ENCODE measurements around the gene FBLN7.

DNA sequence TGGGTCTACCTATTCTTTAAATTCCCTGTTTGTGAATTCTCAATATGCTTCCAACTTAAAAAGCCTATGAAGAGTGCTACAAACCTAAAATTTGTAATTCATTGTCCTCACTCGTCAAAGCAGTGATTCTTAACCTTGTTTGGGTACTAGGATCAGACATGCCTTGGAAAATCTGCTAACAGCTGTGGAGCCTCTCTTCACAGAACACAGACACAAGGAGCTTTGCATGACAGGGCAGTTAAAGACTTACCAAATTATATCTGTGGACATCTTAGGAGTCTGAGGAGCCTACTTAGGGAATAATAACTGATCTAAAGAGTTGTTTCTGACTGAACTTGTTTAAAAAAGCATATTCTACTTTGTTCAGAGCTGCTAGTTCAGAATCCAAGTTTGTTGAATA lies 45.0 kb upstream of the FBLN7 start:
- no peak for TF ChIP-seq EZH2 (IDR thresholded peaks at IDR 0.05; ENCODE audit: insufficient read depth, low read length)
- TF ChIP-seq, protein P1, sequence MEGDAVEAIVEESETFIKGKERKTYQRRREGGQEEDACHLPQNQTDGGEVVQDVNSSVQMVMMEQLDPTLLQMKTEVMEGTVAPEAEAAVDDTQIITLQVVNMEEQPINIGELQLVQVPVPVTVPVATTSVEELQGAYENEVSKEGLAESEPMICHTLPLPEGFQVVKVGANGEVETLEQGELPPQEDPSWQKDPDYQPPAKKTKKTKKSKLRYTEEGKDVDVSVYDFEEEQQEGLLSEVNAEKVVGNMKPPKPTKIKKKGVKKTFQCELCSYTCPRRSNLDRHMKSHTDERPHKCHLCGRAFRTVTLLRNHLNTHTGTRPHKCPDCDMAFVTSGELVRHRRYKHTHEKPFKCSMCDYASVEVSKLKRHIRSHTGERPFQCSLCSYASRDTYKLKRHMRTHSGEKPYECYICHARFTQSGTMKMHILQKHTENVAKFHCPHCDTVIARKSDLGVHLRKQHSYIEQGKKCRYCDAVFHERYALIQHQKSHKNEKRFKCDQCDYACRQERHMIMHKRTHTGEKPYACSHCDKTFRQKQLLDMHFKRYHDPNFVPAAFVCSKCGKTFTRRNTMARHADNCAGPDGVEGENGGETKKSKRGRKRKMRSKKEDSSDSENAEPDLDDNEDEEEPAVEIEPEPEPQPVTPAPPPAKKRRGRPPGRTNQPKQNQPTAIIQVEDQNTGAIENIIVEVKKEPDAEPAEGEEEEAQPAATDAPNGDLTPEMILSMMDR (IDR thresholded peaks at IDR 0.05; ENCODE audit: insufficient read depth, low read depth, low read length) = no peak

Data from astrocyte (in vitro differentiated cells and primary cell).